Stimulated activated memory B cell treated with anti-CD40 and anti-IgM and Interleukin-4, amounts not matched to agents 10 μg/mL and 1 μg/mL and 100 μg/mL, for 72 hours (primary cell): Measurements from ENCODE around the gene RUNX3.
A peak's percentile ranks its signal among the peaks of the same experiment; 100 is the strongest.

Source experiments
- ATAC-seq: fragments of 150-1000 bp; cut with Tn5 transposase; 2 replicates; pipeline ENCODE4 v1.10.0; 2021
- H3K27ac Mint-ChIP-seq: one replicate; pipeline ENCODE4 v1.8.0; 2022; ENCODE audit warnings: mild to moderate bottlenecking, mixed read lengths
- H3K27me3 Mint-ChIP-seq: one replicate; pipeline ENCODE4 v1.8.0; 2022; ENCODE audit warnings: mixed read lengths
- H3K36me3 Mint-ChIP-seq: one replicate; pipeline ENCODE4 v1.8.0; 2022; ENCODE audit warnings: mixed read lengths
- H3K4me1 Mint-ChIP-seq: one replicate; pipeline ENCODE4 v1.8.0; 2022; ENCODE audit warnings: mixed read lengths
- H3K4me3 Mint-ChIP-seq: one replicate; pipeline ENCODE4 v1.8.0; 2022; ENCODE audit warnings: mild to moderate bottlenecking, moderate library complexity, mixed read lengths
- H3K9me3 Mint-ChIP-seq: one replicate; pipeline ENCODE4 v1.8.0; 2022; ENCODE audit warnings: mixed read lengths

Gene RUNX3

DNA sequence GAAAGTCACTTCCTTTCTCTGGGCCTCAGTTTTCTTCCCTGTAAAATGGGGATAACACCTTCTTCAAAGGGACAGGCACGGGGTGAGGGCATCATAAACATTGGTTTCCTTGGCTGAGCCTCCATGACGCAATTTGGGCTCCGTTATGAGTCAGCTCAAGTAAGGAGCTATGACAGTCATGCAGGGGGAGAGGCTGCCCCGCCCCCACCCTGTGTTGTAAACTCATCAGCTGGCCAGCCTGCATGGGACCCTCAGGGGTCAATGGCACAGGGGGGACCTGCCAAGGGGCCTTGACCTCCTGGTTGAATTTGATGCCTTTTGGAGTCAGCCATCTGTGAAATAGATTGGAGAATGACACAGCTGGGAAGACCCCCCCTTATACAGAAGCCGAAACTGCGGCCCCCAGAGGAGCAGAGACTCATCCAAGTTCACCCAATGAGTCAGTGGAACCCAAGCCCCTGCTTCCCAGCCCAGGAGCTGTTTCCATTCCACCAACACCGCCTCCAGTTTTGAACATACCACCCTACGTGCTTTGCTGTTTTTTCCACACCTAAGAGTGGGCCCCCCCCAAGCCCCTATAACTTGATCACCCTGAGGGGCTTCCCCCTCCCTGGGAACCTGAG, 36.8 kb upstream of the RUNX3 start:
- H3K4me1 Mint-ChIP-seq = peaks cover 74% of the 10 kb centered on the region

DNA sequence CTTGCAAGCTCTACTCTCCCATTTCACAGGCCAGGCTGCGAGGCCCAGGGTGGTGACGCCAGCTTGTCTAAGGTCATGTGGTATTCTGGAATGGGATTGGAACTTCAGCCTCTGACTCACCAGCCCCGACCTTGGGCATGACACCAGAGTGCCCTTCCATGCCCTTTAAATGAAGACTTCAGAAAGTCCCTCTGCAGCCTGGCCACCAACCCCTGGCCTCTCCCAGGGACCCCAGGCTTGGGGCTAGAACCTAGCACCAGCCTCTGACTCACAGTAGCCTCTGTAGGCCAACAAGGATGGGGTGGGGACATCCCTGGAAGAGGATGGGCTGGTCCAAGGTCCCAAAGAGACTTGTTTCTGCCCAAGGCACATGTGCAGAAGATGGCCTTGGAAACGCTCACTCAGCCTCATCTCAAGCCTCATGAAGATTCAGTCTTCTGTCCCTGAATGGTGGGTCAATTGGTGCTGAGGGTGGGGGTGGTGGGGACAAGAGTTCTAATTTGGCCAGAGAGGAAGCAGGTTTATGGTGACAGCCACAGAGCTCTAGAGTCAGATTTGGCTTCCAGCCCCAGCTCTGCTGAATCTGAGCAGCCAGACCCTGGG, 36.1 kb upstream of the RUNX3 start:
- ATAC-seq = no peak
- Mint-ChIP-seq H3K4me1 (peaks cover 76% of the 10 kb centered on the region), H3K4me3 (no peak overlapping the region), H3K27me3 (no peaks in the 10 kb centered on the region), H3K36me3 (peaks cover 22% of the 10 kb centered on the region), H3K9me3 (no peaks in the 10 kb centered on the region), H3K27ac (peak overlapping the region; percentile 92)

More for the DNA sequence above, 36.8 kb upstream of the RUNX3 start:
- Mint-ChIP-seq H3K9me3 (no peaks in the 10 kb centered on the region), H3K27me3 (no peaks in the 10 kb centered on the region), H3K36me3 (peaks cover 16% of the 10 kb centered on the region), H3K27ac (peak overlapping the region; percentile 92), H3K4me3 (no peak overlapping the region)
- ATAC-seq = peak; percentile 54

DNA sequence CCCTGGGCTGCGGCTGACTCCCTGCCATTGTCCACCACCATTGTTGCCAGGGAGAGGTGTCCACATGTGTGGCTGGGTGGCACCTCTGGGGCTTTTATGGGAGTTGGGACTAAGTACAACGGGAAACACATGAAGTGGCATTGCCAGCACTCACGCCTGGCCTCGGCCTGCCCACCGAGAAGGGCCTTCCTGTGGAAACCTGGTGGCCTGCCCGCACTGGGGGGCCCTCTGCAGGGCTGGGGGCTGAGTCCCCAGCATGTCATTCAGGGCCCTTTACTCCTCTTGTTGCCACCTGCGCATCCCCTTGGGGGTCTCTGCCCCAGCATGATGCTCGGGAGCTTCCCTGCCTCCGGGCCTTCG, 35.5 kb upstream of the RUNX3 start:
- H3K27ac Mint-ChIP-seq = peak overlapping the region; percentile 92
- H3K36me3 Mint-ChIP-seq = peaks cover 29% of the 10 kb centered on the region
- H3K27me3 Mint-ChIP-seq = no peaks in the 10 kb centered on the region
- no peak for ATAC-seq
- peak overlapping the region; percentile 87 for H3K4me3 Mint-ChIP-seq
- no peaks in the 10 kb centered on the region for H3K9me3 Mint-ChIP-seq
- peaks cover 82% of the 10 kb centered on the region for H3K4me1 Mint-ChIP-seq

DNA sequence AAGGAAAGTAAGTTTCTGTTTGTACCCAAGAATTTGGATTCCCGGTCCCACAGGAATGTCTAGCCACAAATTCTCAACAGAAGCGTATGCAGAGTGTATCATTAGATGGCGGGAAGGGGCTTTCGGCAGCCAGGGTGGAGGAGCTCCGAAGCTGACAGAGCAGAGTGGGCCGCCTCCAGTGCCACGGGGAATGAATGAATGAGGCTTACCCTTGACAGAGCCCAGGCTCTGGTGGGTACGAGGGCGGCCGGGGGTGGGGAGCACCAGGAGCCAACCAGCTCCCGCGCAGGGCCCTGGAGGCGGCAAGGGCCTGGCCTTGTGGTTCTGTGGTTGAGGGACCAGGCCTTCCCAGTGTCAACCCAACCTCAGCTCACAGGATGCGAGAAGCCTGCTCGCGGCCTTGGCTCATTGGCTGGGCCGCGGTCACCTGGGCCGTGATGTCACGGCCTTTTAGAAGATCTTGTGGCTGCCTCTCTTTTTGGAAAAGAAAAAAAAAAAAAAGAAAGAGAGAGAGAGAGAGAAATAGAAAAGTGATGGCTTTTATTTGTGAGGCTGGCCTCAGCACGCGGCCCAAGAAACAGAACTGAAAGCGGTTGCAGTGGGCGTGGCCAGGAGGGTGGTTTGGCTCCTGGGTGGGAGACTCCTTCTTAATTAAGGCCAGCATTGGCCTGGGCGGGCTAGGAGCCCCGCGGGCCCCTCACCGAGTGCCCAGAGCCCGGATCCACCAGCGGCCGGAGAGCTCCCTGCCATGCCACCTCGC, 34.9 kb upstream of the RUNX3 start:
- Mint-ChIP-seq H3K9me3 (no peaks in the 10 kb centered on the region), H3K4me3 (peak overlapping the region; percentile 87), H3K36me3 (peaks cover 32% of the 10 kb centered on the region), H3K27me3 (no peaks in the 10 kb centered on the region), H3K4me1 (peaks cover 86% of the 10 kb centered on the region), H3K27ac (peak overlapping the region; percentile 92)
- ATAC-seq = peak; percentile 93

DNA sequence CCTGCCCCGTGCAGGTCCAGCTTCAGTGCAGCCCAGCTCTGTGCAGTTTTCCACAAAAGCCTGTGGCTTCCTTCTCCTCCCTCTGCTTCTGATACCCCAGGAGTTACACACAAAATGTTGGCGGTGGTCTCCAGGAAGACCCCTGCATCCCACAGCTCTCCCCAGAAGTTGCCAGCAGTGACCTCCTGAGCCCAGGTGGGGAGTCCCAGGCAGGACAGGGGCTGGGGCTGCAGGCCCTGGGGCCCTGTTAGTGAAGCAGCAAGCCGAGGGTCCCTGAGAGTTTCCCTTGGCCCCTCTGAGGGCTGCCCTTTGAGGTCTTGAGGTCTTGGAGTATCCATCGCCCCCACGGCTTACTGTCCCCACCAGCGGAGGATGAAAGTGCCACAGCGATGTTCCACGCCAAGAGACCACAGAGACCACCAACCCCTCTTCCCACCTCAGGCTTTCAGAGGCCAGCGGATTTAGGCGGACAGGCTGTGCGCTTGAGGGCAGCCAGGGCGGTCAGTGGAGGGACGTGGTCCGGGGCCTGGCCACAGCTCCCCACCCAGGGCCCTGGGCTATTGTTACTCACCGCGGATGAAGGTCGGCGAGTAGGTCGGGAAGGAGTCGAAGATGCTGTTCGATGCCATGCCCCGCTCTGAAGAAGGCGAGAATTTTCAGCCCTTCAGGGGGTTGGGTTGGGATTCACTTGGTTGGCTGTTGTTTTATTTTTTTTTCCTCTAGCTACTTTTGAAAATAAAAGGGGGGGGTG, 34.0 kb upstream of the RUNX3 start:
- Mint-ChIP-seq H3K4me1 (peaks cover 92% of the 10 kb centered on the region), H3K4me3 (peak overlapping the region; percentile 87), H3K27ac (peak overlapping the region; percentile 92), H3K9me3 (no peaks in the 10 kb centered on the region), H3K36me3 (peaks cover 37% of the 10 kb centered on the region), H3K27me3 (no peaks in the 10 kb centered on the region)
- no peak for ATAC-seq

DNA sequence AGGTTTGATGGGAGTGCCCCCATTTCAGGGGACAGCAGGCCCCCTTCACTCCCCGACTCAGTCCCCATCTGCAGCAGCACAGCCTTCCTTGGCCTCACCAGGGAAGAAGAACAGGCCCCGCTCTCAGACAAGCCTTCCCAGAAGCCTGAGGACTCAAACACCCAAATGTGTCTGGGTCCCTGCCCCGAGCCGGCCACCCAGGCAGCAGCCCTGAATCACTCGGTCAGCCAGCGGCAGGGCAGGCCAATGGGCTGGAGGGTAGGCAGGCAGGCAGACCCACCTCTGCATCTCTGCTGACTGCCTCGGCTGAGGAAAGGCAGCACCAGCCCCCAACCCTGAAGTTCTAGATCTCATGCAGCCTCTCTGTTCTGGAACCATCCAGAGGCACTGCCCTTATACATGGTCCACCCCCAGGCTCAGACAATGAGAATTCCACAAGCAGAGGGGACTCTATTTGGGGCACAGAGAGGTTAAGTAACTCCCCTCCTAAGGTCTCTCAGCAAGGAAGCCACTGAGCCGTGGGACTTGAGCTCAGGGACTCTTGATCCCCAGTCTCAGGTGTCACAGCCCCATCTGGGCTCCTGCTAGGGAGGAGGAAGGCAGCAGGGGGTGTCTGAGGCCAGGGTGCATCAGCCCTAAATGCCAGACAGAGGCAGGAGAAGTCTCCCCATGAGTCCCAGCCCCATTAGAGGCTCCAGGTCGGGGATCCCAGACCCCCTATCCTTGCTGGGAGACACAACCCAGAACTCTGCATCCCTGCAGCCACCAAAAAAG, 33.2 kb upstream of the RUNX3 start:
- Mint-ChIP-seq H3K9me3 (no peaks in the 10 kb centered on the region), H3K4me1 (peaks cover 92% of the 10 kb centered on the region), H3K4me3 (peak overlapping the region; percentile 87), H3K36me3 (peaks cover 37% of the 10 kb centered on the region), H3K27me3 (no peaks in the 10 kb centered on the region), H3K27ac (peak overlapping the region; percentile 92)
- peak; percentile 22 for ATAC-seq

DNA sequence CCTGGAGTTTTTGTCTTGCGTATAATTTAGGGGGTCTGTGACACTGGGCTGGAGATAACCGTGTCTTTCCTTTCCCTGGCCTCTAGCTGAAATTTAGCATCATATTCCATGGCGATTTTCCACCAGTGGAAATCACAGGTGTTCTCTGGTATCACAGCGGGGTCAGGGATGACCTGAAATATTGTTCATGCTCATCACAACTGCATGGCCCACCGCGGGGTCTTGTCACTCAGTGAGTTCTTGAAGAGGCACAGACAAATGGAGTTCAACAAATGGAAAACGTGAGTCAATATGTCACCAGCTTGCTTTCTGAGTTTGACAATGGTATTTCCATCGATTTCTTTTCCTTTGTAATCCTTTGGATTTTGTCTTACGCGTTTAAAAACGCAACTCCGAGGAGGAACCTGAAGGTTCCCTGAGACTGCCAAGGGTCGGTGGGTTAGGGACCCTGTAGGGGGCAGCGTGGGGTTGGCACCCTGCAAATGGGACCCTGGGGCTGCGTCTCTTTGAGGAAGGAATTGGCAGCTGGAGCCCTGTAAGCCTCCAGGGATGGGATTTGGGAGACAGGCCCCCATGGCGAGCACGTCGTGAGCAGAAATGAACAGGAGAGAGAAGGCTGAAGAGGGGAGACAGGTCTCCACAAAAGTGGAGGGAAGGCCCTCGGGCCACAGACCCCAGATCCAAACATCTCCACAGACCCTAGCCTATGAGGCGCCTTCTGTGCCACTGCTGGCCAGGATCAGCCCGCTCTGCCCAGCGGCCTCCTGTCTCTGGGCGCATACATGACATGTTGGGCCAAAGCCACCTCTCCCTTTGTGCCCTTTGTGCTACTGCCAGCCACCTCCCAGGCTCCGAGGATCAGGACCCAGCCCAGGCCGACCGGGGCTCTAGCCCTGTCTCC, 32.1 kb upstream of the RUNX3 start:
- ATAC-seq = no peak
- no peaks in the 10 kb centered on the region for H3K9me3 Mint-ChIP-seq
- H3K27me3 Mint-ChIP-seq = no peaks in the 10 kb centered on the region
- H3K27ac Mint-ChIP-seq = peak overlapping the region; percentile 92
- H3K4me3 Mint-ChIP-seq = peak overlapping the region; percentile 87
- peaks cover 100% of the 10 kb centered on the region for H3K4me1 Mint-ChIP-seq
- peaks cover 37% of the 10 kb centered on the region for H3K36me3 Mint-ChIP-seq

DNA sequence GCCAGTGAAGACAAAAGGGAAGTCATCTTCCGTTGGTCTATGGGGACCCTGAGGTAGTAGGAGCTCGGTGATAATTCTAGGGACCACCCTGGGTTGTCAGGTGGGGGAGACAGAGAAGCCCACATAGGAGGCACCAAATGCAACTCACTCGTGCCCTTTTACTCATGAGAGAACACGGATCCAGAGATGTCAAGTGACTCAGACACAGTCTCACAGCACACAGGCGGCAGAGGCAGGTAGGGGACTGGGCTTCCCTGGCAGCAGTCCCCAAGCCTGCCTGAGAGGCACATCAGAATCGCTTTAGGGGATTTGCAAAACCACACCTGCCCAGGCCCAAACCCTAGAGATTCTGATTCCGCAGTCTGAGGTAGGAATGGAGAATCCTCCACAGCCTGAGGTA, 31.3 kb upstream of the RUNX3 start:
- H3K4me1 Mint-ChIP-seq = peaks cover 100% of the 10 kb centered on the region
- ATAC-seq = no peak
- peaks cover 43% of the 10 kb centered on the region for H3K36me3 Mint-ChIP-seq
- H3K4me3 Mint-ChIP-seq = peak overlapping the region; percentile 87
- H3K27me3 Mint-ChIP-seq = no peaks in the 10 kb centered on the region
- H3K27ac Mint-ChIP-seq = peak overlapping the region; percentile 92
- no peaks in the 10 kb centered on the region for H3K9me3 Mint-ChIP-seq

DNA sequence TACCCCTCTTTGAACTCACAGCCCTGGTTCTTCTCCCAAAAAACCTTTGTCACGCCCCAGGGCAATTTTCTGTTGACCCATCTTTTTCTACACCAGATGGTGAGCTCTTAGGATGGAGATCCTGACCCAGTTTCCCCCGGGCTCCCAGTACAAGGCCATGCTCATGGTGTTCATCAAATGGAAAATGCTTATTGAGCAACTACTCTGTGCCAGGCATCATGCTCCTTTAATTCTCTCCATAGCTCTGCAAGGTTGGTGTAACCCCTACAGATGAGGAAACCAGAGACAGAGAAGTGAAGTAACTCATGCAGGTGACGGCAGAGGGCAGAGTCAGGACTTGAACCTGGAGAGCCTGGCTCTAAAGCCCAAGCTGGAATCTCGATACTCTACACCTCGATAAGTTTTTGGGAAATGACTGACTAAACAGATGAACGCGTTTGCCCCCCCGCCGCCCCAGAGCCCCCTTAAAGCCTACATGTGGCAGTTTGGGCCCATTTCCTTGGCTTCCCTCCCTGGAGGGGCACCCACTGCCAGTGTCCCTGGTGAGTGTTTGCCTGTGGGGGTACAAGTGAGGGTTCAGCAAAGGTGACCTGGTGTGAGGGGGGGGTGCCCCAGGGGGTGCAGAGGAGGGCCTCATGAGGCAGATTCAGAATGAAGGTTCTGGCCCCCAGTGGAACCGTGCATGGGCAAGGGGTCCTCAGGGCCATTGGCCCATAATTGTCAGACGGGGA, 30.2 kb upstream of the RUNX3 start:
- Mint-ChIP-seq H3K4me3 (peak overlapping the region; percentile 37), H3K4me1 (peaks cover 99% of the 10 kb centered on the region), H3K36me3 (peaks cover 46% of the 10 kb centered on the region), H3K27me3 (no peaks in the 10 kb centered on the region), H3K27ac (peak overlapping the region; percentile 92), H3K9me3 (no peaks in the 10 kb centered on the region)
- ATAC-seq = no peak

DNA sequence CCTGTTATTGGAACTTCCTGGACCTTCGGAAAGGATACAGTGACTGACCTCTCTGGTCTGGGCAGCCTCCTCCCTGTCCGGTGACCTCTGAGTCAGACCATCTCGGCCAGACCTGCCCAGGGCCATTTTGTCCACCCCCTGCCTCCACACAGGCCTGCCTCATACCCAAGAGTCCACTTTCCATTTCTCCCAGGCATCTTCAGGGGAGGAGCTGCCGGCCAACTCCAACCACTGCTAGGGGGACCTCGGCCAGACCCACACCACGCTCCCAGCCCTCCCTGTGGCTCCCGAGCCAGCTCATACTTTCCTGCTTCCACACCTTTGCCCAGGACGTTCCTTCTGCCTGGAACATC, 29.5 kb upstream of the RUNX3 start:
- ATAC-seq = no peak
- peaks cover 53% of the 10 kb centered on the region for H3K36me3 Mint-ChIP-seq
- H3K27me3 Mint-ChIP-seq = no peaks in the 10 kb centered on the region
- H3K9me3 Mint-ChIP-seq = no peaks in the 10 kb centered on the region
- H3K4me1 Mint-ChIP-seq = peaks cover 99% of the 10 kb centered on the region
- peak overlapping the region; percentile 37 for H3K4me3 Mint-ChIP-seq
- H3K27ac Mint-ChIP-seq = peak overlapping the region; percentile 92

DNA sequence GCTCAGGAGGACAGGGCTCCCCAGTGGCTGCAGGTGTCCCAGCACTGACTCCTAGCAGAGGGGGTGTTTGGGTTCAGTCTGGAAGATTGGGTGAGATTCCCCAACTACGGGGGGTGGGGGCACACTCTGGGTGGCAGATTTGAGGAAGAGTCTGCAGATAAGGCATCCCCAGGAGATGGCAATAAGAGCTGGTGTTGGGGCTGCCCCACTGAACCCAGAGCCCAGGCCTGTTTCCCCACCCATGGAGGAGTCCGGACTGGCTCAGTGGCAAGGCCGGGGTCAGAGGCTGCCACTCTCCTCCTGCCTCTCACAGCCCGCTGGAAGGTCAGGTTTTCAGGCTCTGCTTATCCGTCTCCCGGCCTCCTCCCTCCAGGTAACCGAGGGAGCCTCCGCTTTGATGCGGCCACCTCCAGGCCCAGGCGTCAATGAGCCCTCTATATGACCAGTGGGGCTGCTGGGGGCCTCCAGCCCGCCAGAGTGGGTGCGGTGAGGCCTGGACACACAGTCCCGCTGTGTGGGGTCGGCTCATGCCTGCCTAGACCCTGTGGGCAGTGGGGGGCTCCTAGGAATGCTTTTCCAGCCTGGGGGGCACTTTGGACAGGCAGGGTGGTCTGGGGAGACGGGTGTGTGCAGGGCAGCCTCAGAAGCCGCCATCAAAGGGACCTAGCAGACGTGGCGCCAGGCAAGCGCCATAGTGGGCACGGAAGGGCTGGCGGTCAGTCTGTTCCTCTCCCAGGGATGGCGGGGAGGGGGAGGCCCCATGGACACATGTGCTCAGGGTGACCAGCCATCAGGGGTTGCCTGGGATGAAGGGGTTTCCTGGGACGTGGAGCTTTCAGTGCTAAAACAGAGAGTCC, 28.9 kb upstream of the RUNX3 start:
- Mint-ChIP-seq H3K9me3 (no peaks in the 10 kb centered on the region), H3K27me3 (no peaks in the 10 kb centered on the region), H3K36me3 (peaks cover 58% of the 10 kb centered on the region), H3K27ac (peak overlapping the region; percentile 92), H3K4me1 (peaks cover 99% of the 10 kb centered on the region), H3K4me3 (peak overlapping the region; percentile 34)
- no peak for ATAC-seq

DNA sequence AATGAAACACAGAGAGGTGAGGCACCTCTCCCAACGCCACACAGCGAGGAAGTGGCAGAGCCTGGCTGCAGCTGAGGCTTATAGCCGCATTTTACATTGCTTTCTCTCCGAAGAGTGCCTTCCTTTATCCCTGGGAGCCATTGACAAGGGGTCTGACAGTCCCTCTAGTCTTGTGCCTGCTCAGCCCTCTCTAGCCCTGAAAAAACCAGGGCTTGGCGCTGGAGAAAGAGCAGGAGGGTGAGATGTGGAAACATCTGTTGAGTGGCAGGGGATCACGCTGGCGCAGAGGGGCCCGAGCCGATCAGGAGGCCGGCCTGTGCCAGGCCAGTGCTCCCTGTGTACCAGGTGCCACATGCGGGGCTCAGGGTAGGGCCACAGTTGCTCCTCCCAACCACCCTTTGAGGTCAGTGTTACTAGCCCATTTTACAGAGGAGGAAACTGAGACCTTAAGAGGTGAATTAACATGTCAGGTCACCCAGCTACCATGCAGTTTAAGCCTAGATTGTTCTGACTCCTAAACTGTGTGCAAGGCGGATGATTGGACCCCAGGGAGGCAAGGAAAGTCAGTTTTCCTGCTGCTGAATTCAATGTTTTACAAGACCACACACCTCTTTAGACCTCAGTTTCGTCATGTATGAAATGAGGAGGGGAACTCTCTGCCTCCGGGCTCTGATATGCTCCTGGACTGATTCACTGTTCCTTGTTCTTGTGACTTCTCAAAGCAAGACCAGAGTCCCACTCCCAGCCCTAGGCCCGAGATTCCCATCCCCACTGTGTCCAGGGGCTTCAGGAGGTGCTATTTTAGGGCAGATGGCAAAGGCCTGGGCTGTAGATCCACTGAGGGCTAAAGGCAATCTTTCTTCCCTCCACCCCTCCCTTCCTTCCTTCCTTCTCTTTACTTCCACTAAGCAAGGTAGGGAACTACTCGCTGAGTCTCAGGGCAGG, 28.0 kb upstream of the RUNX3 start:
- H3K36me3 Mint-ChIP-seq = peaks cover 57% of the 10 kb centered on the region

More for the DNA sequence above, 28.0 kb upstream of the RUNX3 start:
- H3K4me3 Mint-ChIP-seq = peak overlapping the region; percentile 80
- no peaks in the 10 kb centered on the region for H3K27me3 Mint-ChIP-seq
- H3K4me1 Mint-ChIP-seq = peaks cover 95% of the 10 kb centered on the region
- peak overlapping the region; percentile 92 for H3K27ac Mint-ChIP-seq
- no peaks in the 10 kb centered on the region for H3K9me3 Mint-ChIP-seq
- no peak for ATAC-seq
